SU-DHL-6 (cell line): Measurements from ENCODE around the gene MPZL1.
A peak's percentile ranks its signal among the peaks of the same experiment; 100 is the strongest.

ENCODE experiments used
- H2AFZ ChIP-seq: fragments of 200-600 bp; sonication (generic); 2 replicates; pipeline ENCODE4 v1.6.1; 2014; ENCODE audit warnings: low read depth, mild to moderate bottlenecking, moderate library complexity, mixed read lengths, antibody characterized with exemption, low read length; ENCODE audit not compliant: severe bottlenecking
- H3F3A ChIP-seq: fragments of 200-600 bp; shearing (Covaris generic); 2 replicates; pipeline ENCODE4 v1.6.0; 2016; ENCODE audit warnings: antibody characterized with exemption, mild to moderate bottlenecking; ENCODE audit not compliant: insufficient read depth
- H3K27ac ChIP-seq: fragments of 200-600 bp; sonication (generic); 2 replicates; pipeline ENCODE4 v1.5.1; 2016; ENCODE audit warnings: low read depth, mild to moderate bottlenecking, low read length, moderate library complexity, mixed read lengths
- H3K27me3 ChIP-seq: fragments of 200-600 bp; sonication (generic), shearing (Covaris generic); 2 replicates; pipeline ENCODE4 v1.6.0; 2014; ENCODE audit warnings: mild to moderate bottlenecking, low read length
- H3K36me3 ChIP-seq: fragments of 200-600 bp; sonication (generic); 2 replicates; pipeline ENCODE4 v1.6.1; 2014; ENCODE audit warnings: mild to moderate bottlenecking, low read length, mixed read lengths
- H3K4me2 ChIP-seq: fragments of 300-600, 200-600 bp; shearing (Covaris generic), sonication (generic); 2 replicates; pipeline ENCODE4 v1.6.0; 2014; ENCODE audit warnings: low read length, low read depth, mild to moderate bottlenecking; ENCODE audit not compliant: poor library complexity, severe bottlenecking
- H3K4me3 ChIP-seq: fragments of 200-600 bp; sonication (generic); 2 replicates; pipeline ENCODE4 v1.5.1; 2014; ENCODE audit warnings: antibody characterized with exemption, low read length, mild to moderate bottlenecking, mixed read lengths; ENCODE audit not compliant: insufficient read depth, poor library complexity, severe bottlenecking
- H3K79me2 ChIP-seq: fragments of 200-600 bp; sonication (generic); 2 replicates; pipeline ENCODE4 v1.6.1; 2014; ENCODE audit warnings: mild to moderate bottlenecking, low read length, moderate library complexity; ENCODE audit not compliant: insufficient read depth
- H3K9ac ChIP-seq: fragments of 200-600 bp; sonication (generic); 2 replicates; pipeline ENCODE4 v1.7.0; 2014; ENCODE audit warnings: mild to moderate bottlenecking, low read length
- H3K9me2 ChIP-seq: fragments of 200-600 bp; sonication (generic); replicated peaks from 2 replicates; pipeline ENCODE4 v1.6.1; 2014; ENCODE audit warnings: low read length; ENCODE audit not compliant: insufficient read depth
- H3K9me3 ChIP-seq: fragments of 200-600 bp; sonication (generic); 2 replicates; pipeline ENCODE4 v1.6.1; 2014; ENCODE audit warnings: low read length, mixed read lengths; ENCODE audit not compliant: insufficient read depth
- H4K20me1 ChIP-seq: fragments of 200-600 bp; sonication (generic); 2 replicates; pipeline ENCODE4 v1.6.1; 2014; ENCODE audit warnings: low read depth, mild to moderate bottlenecking, antibody characterized with exemption, low read length, moderate library complexity, mixed read lengths
- CTCF ChIP-seq: fragments of 200-600 bp; sonication (generic); IDR thresholded peaks from one replicate; pipeline ENCODE4 v1.5.1; 2017; ENCODE audit warnings: antibody characterized with exemption, mild to moderate bottlenecking, low read length, moderate library complexity; ENCODE audit not compliant: insufficient read depth, poor library complexity, severe bottlenecking
- EZH2phosphoT487 ChIP-seq: fragments of 200-600 bp; sonication (generic), shearing (Covaris generic); conservative IDR thresholded peaks from 2 replicates; pipeline ENCODE4 v1.6.1; 2018; ENCODE audit warnings: mild to moderate bottlenecking, antibody characterized with exemption, low read length, moderate library complexity, mixed read lengths

MPZL1 gene

GRCh38 chr1:167723707-167724323 is 2.0 kb downstream of the MPZL1 start:
- Histone ChIP-seq H3K9ac (no peak overlapping the region), H3K36me3 (no peaks in the 10 kb centered on the region), H3K9me3 (no peaks in the 10 kb centered on the region), H4K20me1 (no peaks in the 10 kb centered on the region), H3K4me2 (peak overlapping the region; percentile 88), H3K4me3 (no peak overlapping the region), H3K27ac (no peak overlapping the region), H2AFZ (no peak overlapping the region), H3K9me2 (no peaks in the 10 kb centered on the region), H3K27me3 (no peaks in the 10 kb centered on the region), H3F3A (no peaks in the 10 kb centered on the region), H3K79me2 (no peaks in the 10 kb centered on the region)
- TF ChIP-seq CTCF (no peak), EZH2phosphoT487 (no peak)

- Histone ChIP-seq H3K9ac (no peak overlapping the region), H3K27ac (no peak overlapping the region)
Measured at GRCh38 chr1:167726008-167726407, 4.2 kb downstream of the MPZL1 start.

GRCh38 chr1:167728818-167729410 is 7.1 kb downstream of the MPZL1 start:
- H3K9me2 ChIP-seq: no peaks in the 10 kb centered on the region
- H3K27ac ChIP-seq: no peak overlapping the region
- TF ChIP-seq CTCF (no peak), EZH2phosphoT487 (no peak)
- H3K79me2 ChIP-seq: 0 out of 2 replicates have a peak, but pooled peaks cover 3% of the 10 kb centered on the region
- H3K36me3 ChIP-seq: no peaks in the 10 kb centered on the region
- no peak overlapping the region for H3K4me2 ChIP-seq
- no peak overlapping the region for H3K4me3 ChIP-seq
- no peak overlapping the region for H2AFZ ChIP-seq
- H3K9me3 ChIP-seq: no peaks in the 10 kb centered on the region
- no peaks in the 10 kb centered on the region for H3K27me3 ChIP-seq
- no peaks in the 10 kb centered on the region for H3F3A ChIP-seq
- H4K20me1 ChIP-seq: no peaks in the 10 kb centered on the region
- H3K9ac ChIP-seq: no peak overlapping the region

More at GRCh38 chr1:167726008-167726407, 4.2 kb downstream of the MPZL1 start:
- Histone ChIP-seq H3F3A (no peaks in the 10 kb centered on the region), H3K79me2 (0 out of 2 replicates have a peak, but pooled peaks cover 3% of the 10 kb centered on the region), H3K4me3 (no peak overlapping the region), H3K9me3 (no peaks in the 10 kb centered on the region), H3K36me3 (no peaks in the 10 kb centered on the region), H4K20me1 (no peaks in the 10 kb centered on the region), H3K9me2 (no peaks in the 10 kb centered on the region), H3K4me2 (no peak overlapping the region), H3K27me3 (no peaks in the 10 kb centered on the region), H2AFZ (no peak overlapping the region)
- no peak for TF ChIP-seq CTCF
- no peak for TF ChIP-seq EZH2phosphoT487
